ENCODE results near the gene KY. TPM values are rescaled to one million over a fixed set of nuclear protein-coding genes. Genes with fewer than 3 reads are reported as not detected.
A peak's percentile ranks its signal among the peaks of the same experiment; 100 is the strongest.

Gene KY, protein sequence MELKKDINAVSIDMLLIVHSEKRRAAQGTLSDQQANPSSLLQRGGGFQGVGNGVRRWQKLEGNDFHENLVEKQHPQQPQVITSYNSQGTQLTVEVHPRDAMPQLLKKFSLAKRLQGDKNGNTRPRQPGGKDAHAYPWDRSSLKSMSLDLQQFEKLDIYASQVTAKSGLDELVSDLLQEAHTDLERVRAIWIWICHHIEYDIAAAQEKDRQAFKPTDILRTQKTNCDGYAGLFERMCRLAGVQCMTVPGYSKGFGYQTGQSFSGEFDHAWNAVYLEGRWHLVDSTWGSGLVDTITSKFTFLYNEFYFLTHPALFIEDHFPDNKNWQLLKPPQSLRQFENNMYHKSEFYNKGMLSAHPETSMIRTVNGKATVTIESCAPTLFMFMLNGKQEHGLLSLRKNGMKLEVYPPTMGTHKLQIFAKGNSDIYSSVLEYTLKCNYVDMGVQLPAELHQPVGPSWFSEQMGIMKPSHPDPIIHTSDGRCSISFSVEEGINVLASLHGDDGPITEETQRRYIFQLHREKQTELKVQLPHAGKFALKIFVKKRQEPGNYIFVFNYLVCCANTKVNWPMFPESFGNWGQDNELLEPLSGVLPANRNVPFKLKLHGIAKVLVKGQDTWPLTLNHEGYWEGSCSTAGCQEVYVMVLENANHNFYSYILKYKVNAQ
- 1.7 TPM for total RNA-seq (ENCODE audit: insufficient read depth, low replicate concordance)

DNA sequence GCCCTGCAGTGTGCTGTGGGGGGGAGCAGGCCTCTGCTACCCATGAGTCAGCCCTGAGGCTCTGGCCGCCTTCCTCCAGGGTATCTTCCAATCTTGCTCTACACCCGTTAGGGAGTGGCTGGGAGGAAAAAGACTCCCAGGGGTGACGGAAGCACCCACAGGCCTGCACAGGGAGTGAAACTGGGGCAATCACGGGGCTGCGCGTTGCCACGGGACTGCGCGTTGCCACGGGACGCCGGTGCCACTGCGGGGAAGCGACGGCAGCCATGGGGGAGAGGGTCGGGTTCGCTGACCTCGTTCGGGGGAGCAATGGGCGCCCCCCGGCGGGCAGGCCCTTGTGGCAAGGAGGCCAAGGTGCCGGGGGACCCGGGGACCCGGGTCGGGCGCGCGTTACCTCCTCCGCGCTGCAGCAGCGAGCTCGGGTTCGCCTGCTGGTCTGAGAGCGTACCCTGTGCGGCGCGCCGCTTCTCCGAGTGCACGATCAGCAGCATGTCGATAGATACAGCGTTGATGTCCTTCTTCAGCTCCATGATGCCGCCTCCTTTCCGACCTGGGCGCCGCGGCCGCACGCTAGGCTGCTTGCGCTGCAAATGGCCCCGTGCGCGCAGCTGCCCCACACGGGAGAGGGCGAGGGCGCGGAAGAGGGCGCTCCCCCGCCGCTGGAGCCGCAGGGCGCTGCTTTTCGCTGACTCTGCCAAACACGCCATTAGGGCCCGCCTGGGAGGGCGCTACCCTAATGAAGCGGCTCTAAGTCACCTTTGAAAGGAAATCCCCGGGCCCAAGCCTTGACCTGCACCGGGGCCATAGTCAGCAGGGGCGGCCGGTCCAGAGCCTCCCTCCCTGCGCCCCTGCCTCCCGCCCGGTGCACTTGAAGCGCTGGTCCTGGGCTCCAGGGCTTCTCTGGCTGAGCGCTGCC lies at the start of gene KY:
Gene KY (minus strand): TSS at position 592 of the 916 bp plus-strand sequence. CDS start 62 bp downstream, at position 530.
- DNase-seq (ENCODE audit: low spot score): peak; percentile 44

DNA sequence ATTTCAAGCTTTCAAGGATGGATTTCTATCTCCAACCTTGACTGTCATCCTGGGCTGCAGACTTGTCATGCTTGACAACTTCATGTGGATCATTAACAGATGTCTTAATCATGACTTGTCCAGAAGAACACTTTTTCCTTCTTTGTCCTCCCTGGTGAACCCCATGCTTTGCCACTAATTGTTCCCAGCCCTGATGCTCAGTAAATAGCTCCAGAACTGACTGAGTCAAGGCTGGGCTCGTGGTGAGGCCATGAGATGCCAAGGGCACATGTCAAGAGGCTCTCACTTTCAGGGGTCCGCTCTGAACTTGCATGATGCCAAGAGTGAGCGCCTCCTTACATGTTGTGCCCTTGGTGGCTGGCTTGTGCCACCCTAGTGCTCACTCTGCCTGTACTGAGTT lies 48.9 kb upstream of the KY start:
- DNase-seq (ENCODE audit: low spot score): no peak

DNA sequence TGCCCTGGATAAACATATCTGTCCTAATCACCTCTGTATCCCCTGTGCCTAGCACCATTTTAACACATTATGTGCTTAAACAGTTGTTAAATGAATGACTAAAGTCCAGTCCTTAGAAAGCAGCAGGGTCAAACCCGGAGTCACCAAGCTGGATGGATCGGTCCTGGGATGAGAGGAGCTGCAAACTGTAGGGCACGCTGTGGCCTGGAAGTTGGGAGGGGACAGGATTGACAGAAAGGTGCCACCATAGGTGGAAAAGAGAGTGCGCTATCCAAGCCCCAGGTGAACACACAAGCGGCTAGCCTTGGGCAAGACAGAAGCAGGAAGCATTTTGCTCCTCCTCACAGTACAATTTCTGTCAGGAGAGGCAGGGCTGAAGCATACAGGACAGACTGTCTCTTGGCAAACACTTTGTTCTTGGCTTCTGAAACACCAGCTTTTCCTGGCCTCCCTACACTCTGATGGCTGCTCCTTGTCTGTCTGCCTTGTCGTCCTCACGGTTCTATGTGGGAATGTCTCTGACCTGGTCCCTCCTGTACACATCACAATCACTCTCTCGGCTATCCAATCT lies 48.4 kb upstream of the KY start:
- DNase-seq (ENCODE audit: low spot score): no peak

DNA sequence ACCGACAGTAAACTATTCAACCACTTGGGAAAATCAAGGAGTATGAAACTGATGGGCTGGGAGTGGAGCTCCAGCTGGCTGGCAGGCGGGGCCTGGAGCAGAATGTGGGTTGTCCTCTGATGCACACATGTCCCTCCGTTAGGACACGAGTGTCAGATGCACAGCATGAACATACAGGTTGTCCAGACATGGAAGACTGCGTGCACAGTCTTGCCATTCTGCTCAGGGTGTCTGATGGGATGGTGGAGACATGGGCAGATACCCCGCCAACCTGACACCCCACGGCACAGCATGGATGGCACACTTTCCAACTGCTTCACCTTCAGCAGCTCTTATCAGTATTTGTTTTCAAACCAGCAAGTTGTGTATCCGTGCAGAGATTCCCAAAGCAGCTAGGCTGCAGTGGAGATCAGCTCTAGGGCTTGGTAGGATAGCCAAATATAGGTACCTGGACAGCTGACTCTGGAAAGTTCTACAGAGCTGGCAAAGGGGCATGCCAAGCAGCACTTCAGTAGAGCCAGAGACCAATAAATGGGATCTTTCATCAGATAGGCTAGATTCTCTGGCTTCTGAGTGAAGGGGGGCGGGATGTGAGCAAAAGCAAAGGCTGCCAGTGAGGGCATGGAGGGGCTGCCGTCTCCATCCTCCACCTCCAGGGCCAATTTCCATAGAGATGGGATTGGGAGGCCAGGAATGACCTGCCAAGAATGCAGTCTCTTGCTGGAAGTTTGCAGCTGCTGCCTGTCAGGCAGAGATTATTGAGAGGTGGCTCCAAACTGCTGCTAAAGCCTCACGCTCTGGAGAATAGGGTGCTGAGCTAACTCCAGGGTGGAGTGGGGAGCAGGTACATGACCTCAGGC lies 47.2 kb upstream of the KY start:
- no peak for DNase-seq (ENCODE audit: low spot score)

DNA sequence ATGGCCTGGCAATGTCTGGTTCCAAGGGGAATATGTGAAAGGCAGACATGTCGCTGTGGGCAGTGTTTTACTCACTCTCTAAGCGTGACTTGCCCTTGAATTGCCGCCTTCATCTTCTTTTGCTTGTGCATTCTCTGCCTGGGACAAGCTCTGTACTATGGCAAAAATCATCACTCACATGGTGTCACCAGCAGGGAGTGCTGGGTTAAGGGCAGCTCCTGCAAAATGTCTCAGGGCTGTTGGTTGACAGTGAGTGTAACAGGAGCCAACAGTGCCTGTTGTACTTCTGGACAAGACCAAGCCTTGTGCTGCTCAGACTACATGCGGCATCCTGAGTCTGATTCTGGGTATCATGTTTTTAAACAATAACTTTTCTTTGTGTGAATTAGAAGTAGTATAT lies 45.3 kb upstream of the KY start:
- DNase-seq (ENCODE audit: low spot score): no peak

DNA sequence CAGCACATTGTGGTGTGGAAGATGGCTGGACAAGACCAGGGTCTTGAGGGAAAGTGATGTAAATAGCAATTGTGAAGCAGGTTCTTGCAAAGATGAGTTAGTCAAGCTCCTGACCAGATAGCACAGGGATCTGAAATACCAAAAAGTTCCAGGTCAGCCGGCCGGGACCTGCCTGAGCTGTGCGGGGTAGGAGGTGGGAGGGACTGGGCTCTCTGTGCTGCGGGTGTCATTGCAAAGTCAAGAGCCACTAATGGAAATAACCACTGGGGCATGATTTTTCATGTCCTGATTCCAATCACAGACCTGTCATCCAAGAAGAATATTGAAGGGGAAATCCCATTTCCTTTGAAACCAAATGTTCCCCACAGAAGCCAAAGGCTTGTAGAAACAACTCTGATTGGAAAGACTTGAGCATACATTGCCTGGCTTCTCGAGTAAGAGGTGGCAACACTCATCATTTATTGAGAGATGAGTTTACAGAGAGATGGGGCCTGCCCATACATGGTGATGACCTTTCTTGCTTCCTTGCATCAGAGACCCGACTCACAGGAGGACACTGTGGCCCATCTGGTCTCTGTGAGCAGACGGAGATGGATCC lies 44.2 kb upstream of the KY start:
- no peak for DNase-seq (ENCODE audit: low spot score)

DNA sequence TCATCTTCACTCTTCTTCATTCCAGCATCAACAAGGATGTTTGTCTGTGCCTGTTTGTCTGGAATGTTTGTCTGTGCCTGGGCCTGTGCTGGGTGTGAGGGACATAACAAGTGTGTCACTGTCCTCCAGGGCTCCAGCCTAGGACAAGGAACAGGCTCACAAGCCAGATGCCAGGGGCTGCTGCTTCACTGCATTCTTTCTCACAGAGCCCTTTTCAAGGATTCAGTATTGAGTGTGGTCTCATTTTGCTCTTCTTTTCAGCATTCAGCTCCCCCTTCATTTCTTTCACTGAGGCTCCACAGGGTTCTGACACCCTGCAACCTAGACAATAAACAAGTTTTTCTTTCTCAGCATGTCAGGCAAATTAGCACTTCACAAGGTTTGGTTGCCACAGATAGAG lies 43.6 kb upstream of the KY start:
- no peak for DNase-seq (ENCODE audit: low spot score)

DNA sequence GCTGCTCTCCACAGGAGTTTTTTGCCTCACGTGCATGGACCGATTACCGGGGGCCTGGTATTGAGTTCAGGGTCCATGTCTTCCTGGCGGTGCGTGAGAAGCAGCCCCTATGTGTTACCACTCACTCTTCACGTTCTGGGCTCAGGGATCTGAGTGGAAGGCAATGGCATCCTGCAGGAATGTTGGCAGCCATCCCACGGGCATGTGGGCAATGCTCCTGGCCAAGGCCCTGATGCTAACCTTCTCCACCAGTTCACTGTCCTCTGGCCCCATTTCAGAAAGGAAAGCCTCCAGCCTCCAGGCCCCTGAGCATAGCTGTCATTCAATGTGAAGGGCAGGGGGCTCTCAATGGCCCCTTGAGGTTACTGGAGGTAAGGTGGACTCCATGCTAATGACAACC lies 43.0 kb upstream of the KY start:
- no peak for DNase-seq (ENCODE audit: low spot score)

DNA sequence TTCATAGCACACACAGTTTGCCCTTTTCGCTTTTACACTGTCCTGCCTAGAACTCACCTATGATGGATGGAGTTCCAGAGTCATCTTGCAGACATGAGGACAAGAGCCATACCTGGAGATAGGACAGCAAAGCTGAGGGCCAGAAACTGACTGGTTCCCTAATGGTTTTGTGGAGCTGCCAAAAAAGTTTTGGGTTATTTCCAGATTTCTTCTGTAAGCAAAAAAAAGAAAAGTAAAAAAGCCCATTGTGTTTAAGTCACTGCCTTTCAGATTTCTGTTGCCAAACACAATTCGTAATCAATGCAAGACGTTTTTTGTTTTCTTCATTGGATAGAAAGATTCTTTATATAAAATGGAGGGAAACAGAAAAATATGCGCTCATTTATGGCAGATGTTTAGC lies 42.4 kb upstream of the KY start:
- no peak for DNase-seq (ENCODE audit: low spot score)

DNA sequence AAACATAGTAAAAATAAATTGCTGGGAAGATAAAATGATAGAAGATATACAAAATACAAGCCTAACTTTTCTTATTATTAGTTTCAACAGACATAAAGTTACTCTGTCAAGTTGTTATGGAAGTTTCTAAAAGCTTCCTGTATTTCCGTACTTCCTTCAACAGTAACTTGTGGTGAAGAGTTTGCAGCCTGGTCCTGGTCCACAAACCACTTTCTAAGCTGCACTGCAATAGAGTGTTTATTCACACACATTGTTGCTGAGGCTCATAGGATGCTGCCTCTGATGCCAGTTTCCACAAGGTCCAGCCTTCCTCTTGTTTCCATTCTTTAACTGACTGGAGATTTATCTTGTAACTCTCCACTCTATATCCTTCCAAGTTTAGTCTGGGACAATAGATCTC lies 39.4 kb upstream of the KY start:
- no peak for DNase-seq (ENCODE audit: low spot score)

DNA sequence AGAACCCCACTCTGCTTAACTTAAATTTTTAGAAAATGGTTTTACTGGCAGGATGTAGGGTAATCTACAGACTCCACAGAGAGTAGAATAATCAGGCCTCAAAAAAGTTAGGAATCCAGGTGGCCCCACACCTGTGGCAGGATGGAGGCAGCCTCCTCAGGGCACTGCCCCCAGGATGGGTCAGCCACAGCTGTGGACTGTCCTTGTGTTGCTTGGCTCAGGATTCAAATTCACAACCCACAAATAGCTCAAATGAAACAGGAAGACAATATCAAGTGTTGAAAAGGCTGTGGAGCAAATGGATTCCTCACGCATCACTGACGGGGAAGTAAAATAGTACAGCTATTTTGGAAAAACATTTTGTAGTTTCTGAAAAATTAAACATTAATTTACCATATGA lies 36.8 kb upstream of the KY start:
- DNase-seq (ENCODE audit: low spot score): no peak

DNA sequence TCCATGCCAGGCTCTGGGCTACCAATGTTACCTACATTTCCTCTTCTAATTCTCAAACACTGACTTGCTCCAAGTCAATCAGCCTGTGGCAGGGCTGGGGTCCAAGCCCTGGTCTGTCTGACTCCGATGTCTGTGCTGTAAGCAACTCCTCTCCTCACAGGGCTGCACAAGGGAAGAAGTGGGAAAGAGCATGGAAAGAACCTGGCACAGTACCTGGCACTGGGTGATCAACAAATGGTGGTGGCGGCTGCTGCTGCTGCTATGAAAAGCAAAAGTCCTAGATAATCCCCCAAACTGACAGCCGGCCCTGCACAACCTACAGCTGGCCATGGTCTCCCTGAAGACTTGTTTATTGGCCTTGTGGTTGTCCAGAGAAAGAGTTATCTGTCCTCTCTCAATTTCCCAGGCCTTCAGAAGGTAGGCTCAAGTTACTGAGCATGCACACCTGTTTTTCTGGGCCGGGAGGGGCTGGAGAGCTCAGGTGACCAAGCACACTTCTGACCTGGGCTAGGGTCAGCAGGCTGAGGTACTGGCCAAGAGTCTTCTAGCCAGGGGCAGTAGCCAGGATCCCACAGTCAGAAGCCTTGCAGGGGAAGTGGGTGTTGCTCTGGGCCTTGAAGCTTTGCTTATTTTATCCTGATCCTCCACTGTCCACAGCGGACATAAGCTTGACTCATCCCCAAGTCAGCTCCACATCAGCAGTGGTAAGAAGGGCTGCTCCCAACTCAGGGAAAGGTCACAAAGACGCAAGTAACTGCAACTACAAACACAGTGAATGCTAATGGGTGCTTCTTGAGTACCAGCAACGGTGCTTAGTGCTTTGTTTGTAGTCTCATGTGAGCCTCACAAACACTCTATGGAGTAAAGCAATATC lies 35.3 kb upstream of the KY start:
- no peak for DNase-seq (ENCODE audit: low spot score)

DNA sequence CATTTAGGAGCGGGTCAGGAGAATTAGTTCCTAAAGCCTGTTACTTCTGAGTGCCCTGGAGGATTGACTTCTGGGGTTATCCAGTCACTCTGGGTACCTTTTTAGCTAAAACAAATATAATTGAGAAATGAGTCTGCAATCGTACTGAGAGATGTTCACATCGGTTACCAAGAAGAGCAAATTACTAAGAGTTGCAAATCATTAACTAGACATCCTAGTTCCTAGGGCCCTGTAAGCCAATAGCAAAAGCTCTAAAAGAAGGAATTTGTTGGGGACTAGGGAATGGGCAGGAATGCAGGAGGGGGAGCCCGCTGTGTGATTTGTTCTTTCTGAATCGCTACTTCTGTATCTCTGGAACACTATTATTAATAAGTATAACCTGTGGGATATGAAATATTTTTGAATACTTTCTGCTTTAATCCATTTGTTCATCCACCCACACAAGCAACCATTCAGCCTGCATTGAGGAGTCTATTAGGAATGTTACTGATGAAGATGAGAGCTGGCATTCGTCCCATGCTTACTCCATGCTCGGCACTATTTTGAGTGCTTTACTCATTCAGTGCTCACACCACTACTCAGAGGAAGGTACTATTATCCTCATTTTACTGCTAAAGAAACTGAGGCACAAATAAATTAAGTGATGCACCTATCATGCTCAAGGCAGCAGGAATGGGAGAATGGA lies 31.5 kb upstream of the KY start:
- no peak for DNase-seq (ENCODE audit: low spot score)

DNA sequence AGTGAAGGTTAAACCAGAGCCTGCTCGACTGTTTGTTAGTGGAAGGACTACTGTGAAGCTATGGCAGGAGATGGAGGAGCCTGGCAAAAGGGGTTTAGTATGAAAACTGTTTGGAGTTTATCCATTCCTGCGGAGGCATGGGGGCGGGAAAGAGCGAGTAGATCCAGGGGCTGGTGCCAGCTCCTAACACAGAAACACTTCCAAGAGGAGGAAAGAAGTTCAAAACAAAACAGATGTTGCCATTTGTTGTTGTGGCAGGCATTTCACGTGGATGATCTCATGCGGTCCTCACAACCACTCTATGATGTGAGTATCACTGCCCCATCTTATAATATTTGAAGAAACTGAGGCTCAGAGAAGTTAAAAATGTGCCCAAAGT lies 30.7 kb upstream of the KY start:
- no peak for DNase-seq (ENCODE audit: low spot score)

DNA sequence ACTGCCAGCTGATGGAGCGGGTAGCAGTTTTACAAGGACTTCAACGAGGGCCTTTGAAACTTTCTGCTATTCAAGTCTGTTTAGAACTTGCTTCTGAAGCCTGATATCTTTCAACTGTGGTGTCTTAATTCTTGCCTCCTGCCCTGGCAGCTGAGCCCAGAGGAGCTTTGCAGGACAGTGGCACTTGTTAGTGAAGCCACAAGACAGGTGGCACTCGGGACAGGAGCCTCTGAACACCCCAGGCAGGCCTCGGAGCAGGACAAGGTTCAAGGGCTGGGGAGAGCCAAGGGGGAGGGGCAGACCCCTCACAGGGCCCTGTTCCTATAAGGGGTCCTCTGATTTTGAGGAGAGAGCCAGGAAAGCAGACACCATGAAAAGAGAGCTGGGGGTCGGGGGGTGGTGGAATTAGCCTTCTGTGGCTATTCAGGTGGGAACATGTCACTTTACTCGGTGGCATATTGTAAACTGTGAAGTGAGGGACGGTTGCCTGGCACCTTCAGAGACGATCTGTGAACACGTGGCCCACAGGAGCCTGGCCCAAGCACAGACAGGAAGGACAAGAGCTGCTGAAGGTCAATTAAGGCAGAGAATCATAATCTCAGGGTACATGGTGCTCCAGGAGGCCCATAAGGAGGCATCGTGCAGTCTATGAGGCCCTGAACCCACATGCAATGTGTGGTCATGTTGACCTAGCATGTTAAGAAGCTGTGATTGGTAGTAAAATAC lies 30.1 kb upstream of the KY start:
- DNase-seq (ENCODE audit: low spot score): no peak

DNA sequence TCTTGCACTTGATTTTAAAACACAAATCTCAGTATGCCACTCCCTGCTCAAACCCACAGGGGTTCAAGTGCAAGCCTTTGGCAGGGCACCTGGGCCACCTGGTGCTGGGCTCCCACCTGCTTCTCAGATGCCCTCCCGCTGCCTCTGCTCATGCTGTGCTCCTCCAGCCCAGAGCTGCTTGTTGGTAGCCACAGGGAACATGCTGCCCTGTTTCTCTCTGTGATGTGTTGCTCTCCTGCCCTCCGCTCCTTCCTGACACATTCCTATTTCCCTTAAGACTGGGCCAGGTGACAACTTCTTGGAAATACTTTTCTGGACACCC lies 27.1 kb upstream of the KY start:
- no peak for DNase-seq (ENCODE audit: low spot score)

DNA sequence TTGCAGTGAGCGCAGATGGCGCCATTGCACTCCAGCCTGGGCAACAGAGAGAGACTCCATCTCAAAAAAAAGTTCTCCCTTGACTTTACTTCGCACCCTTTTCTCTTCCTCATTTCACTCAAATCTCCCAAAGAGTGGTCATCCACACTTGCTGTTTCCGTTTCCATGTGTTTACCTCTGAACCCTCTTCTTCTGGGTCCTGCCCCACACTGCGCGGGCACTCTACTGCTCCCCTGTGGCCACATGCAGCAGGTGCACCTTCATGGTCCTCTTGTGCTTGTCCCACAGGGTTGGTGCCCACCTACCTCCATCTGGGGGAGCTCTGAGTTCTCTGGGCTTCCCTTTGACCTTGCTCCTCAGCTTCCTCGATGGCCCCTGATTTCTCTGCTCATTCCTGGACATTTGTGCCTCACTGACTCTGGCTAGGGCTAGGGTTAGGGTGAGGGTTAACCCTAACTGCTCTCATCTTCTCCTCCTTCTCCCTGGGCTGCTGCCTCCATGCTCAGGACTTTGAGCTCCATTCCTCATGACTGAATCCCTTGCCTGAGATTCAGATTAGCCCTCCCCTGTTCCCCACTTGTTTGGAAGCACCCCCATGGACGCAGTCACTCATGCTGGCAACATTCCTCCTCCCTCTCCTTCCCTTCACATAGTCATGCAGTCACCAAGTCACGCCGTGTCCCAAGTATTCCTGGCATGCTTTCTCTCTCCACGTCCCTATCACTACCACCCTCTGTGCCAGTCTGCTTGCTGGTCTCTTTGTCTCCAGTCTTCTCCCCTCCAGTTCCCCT lies 26.6 kb upstream of the KY start:
- DNase-seq (ENCODE audit: low spot score): no peak
